Motor neuron (in vitro differentiated cells): ENCODE data around the gene PRODH2. TPM values are rescaled to one million over a fixed set of nuclear protein-coding genes. Genes with fewer than 3 reads are reported as not detected.

Experiments used
- ATAC-seq, 8 experiments: fragments of 200-7000 bp; cut with Tn5 transposase; replicated peaks in 6 of 8; 2 replicates each; pipeline ENCODE4 v1.8.0; 2021; ENCODE audit warnings: mild to moderate bottlenecking in 8 of 8, moderate library complexity in 8 of 8
- H3K27ac ChIP-seq, 2 donors: fragments of 250-450 bp; sonication (Bioruptor Pico); 2 replicates each; pipeline ENCODE4 v1.9.0; 2021; ENCODE audit warnings: antibody characterized with exemption in 2 of 2, mild to moderate bottlenecking in 2 of 2, moderate library complexity in 1 of 2
- H3K4me1 ChIP-seq, 2 donors: fragments of 250-450 bp; sonication (Bioruptor Pico); replicated peaks in 1 of 2; 2 replicates each; pipeline ENCODE4 v1.6.1; 2021; ENCODE audit warnings: antibody characterized with exemption in 2 of 2, mild to moderate bottlenecking in 2 of 2, moderate library complexity in 1 of 2
- H3K4me3 ChIP-seq, 5 donors: fragments of 250-450 bp; sonication (Bioruptor Pico); 2 replicates each; pipeline ENCODE4 v1.9.0; 2021; ENCODE audit warnings: antibody characterized with exemption in 5 of 5, mild to moderate bottlenecking in 5 of 5, moderate library complexity in 4 of 5
- WGBS, 10 experiments: fragments of 450-650 bp; shearing (Covaris generic); methylation state at CpG; one replicate each; pipeline ENCODE4 v1.0.0; 2022; 5-methylcytosine and 5-hydroxymethylcytosine counted together
- in situ Hi-C, 9 experiments: fragments of 400-800 bp; cut with MboI; loops; one replicate each; pipeline ENCODE4 v1.15.0; 2021; ENCODE audit warnings: low sequenced_read_pairs in 9 of 9, low pct_unique_long_range_greater_than_20kb in 2 of 9; ENCODE audit not compliant: unreplicated experiment in 9 of 9
- total RNA-seq, 8 experiments: library from RNA; unstranded; fragments of 300-600 nt; gene quantifications; 2 replicates each; pipeline versions ENCODE4 v1.2.3 to v1.2.4, GENCODE V29; 2022

PRODH2 gene
- total RNA-seq, 8 experiments from 2014 or later = 0.52 TPM; not detected in 7

- Histone ChIP-seq H3K27ac (no peak overlapping the region), H3K4me1 (peaks cover 17 to 20% of the 10 kb centered on the region in 2 donors), H3K4me3 (no peak overlapping the region)
- in situ Hi-C loops = no loop called here
- WGBS, 10 experiments = 80 to 100% (median 100%) methylated on average over 1 to 3 of the region's 20 CpGs; no CpG with 5 or more reads in 7 of the 10 experiments
- no peak for ATAC-seq
These were observed 58.8 kb downstream of the PRODH2 start for GRCh38 chr19:35753634-35754369.

DNA sequence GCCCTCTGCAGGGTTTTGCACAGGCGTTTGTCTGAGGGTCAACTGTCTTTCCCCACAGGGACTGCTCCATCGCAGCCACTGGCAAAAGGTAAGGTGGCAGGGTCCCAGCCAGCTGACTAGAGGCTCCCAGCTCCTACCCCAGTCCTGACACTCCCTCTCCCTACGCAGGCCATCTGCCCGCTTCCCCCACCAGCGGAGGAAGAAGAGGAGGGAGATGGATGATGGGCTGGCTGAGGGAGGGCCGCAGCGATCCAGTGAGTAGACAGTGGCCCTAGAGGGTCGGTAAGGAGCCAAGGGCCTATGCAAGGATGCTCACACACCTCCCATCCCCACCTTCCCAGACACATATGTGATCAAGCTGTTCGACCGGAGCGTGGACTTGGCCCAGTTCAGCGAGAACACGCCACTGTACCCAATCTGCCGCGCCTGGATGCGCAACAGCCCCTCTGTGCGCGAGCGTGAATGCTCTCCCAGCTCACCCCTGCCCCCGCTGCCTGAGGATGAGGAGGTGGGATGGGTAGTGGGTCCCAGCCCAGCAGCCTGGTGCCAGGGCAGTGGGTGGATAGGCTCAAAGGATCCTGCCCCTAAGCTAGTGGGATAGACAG lies 59.8 kb downstream of the PRODH2 start:
- in situ Hi-C loops = no loop called here
- ATAC-seq = no peak
- 50 to 100% (median 84%) methylated on average over 1 to 13 of the region's 20 CpGs; no CpG with 5 or more reads in 3 of the 10 experiments for WGBS, 10 experiments

DNA sequence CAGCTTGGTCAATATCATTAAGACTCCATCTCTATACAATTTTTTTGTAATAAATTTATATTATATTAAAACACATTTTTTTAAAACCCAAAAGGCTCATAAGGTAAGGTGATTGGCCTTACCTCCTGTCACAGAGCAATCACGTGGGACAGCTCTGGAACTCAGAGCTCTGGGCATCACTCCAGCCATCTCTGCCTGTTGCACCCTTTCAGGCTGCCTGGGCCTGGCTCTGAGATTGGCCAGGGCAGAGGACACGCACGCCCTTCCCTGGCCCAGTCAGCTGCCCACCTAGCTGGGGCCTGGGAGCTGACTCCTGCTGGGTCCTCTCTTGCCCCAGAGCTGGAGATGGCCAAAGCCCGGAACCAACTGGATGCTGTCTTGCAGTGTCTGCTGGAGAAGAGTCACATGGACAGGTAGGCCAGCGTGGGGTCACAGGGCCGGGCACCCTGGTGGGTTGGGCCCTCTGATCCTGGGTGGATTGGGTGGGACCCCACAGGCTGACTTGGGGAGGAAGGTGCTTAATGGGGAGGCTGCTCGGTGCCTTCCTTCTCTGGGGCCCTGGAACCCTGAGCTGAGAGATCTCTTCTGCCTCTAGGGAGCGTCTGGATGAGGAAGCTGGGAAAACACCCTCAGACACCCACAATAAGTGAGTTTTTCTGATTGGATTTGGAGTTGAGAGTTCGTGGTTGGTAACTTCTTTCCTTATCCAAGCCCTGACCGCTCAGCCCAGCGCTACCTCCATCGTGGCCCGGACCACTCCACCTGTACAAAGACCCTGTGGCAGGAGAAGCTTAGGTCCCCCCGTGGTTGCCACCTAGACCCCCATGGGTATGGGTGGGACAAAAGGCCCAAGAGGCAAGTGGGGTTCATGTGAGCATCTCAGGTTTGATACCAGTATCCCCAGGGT lies 60.6 kb downstream of the PRODH2 start:
- no peak overlapping the region for H3K27ac ChIP-seq
- peaks cover 15 to 16% of the 10 kb centered on the region in 2 donors for H3K4me1 ChIP-seq
- in situ Hi-C loops = no loop called here
- no peak overlapping the region for H3K4me3 ChIP-seq
- 44 to 100% (median 90%) methylated on average over 1 to 7 of the region's 14 CpGs; no CpG with 5 or more reads in 3 of the 10 experiments for WGBS, 10 experiments
- no peak for ATAC-seq

More for the DNA sequence above, 59.8 kb downstream of the PRODH2 start:
- Histone ChIP-seq H3K4me3 (no peak overlapping the region), H3K27ac (no peak overlapping the region), H3K4me1 (peaks cover 17 to 18% of the 10 kb centered on the region in 2 donors)

- no peak for ATAC-seq
- in situ Hi-C loops = no loop called here
- WGBS, 10 experiments = 40 to 80% (median 80%) methylated on average over 1 of the region's 5 CpGs; no CpG with 5 or more reads in 7 of the 10 experiments
- H3K4me1 ChIP-seq = peaks cover 11 to 14% of the 10 kb centered on the region in 2 donors
- H3K4me3 ChIP-seq = no peak overlapping the region
- H3K27ac ChIP-seq = no peak overlapping the region
These were observed 62.5 kb downstream of the PRODH2 start for GRCh38 chr19:35750167-35750566.

Other genes starting within 250 kb of the PRODH2 start
- gene ATP4A, start 249.2 kb downstream of the PRODH2 start, total RNA-seq = under 1 TPM in 5 of 8 experiments, not detected in 3; 0.05 to 0.25 (median 0.11) TPM
- under 1 TPM in 1 of 8 experiments, not detected in 7; 0.66 TPM for gene PMIS2, start 226.7 kb downstream of the PRODH2 start, total RNA-seq
- 10 to 100 TPM in 3 of 8 experiments, 1 to 10 TPM in 5; 2.7 to 14.3 (median 9.4) TPM for gene HAUS5, start 200.1 kb downstream of the PRODH2 start, total RNA-seq
- gene RBM42, start 183.8 kb downstream of the PRODH2 start, total RNA-seq = 10 to 100 TPM; 33.4 to 71.7 (median 51.1) TPM
- 1 to 10 TPM in 5 of 8 experiments, under 1 TPM in 3; 0.50 to 3.2 (median 1.4) TPM for gene ETV2, start 171.1 kb downstream of the PRODH2 start, total RNA-seq
- gene COX6B1, start 164.5 kb downstream of the PRODH2 start, total RNA-seq = 100 to 1,000 TPM; 721 to 998 (median 791) TPM
- gene UPK1A, start 146.3 kb downstream of the PRODH2 start, total RNA-seq = under 1 TPM in 1 of 8 experiments, not detected in 7; 0.38 TPM
- gene ZBTB32, start 108.3 kb downstream of the PRODH2 start, total RNA-seq = 10 to 100 TPM in 1 of 8 experiments, 1 to 10 TPM in 4, under 1 TPM in 3; 0.43 to 34.3 (median 2.2) TPM
- 10 to 100 TPM in 4 of 8 experiments, 1 to 10 TPM in 4; 6.1 to 28.4 (median 11.0) TPM for gene KMT2B, start 94.8 kb downstream of the PRODH2 start, total RNA-seq
- gene IGFLR1, start 70.4 kb downstream of the PRODH2 start, total RNA-seq = 1 to 10 TPM; 1.8 to 6.4 (median 4.3) TPM
- 10 to 100 TPM; 14.0 to 33.1 (median 18.9) TPM for gene U2AF1L4, start 67.4 kb downstream of the PRODH2 start, total RNA-seq
- gene PSENEN, start 67.2 kb downstream of the PRODH2 start, total RNA-seq = 100 to 1,000 TPM in 2 of 8 experiments, 10 to 100 TPM in 6; 56.4 to 142 (median 84.7) TPM
- gene LIN37, start 64.3 kb downstream of the PRODH2 start, total RNA-seq = 10 to 100 TPM; 12.6 to 32.0 (median 19.9) TPM
- gene HSPB6, start 55.8 kb downstream of the PRODH2 start, total RNA-seq = 1 to 10 TPM in 2 of 8 experiments, under 1 TPM in 6; 0.14 to 1.8 (median 0.68) TPM
- 10 to 100 TPM in 5 of 8 experiments, 1 to 10 TPM in 3; 3.1 to 19.9 (median 12.7) TPM for gene PROSER3, start 54.7 kb downstream of the PRODH2 start, total RNA-seq
- 10 to 100 TPM in 5 of 8 experiments, 1 to 10 TPM in 2, under 1 TPM in 1; 0.51 to 33.1 (median 16.1) TPM for gene ARHGAP33, start 37.3 kb downstream of the PRODH2 start, total RNA-seq
- under 1 TPM in 6 of 8 experiments, not detected in 2; 0.05 to 0.85 (median 0.37) TPM for gene NPHS1, start 39.7 kb upstream of the PRODH2 start, total RNA-seq
- 1 to 10 TPM in 5 of 8 experiments, under 1 TPM in 3; 0.10 to 6.2 (median 1.3) TPM for gene KIRREL2, start 44.1 kb upstream of the PRODH2 start, total RNA-seq
- gene APLP1, start 55.7 kb upstream of the PRODH2 start, total RNA-seq = 100 to 1,000 TPM in 5 of 8 experiments, 10 to 100 TPM in 1, 1 to 10 TPM in 2; 4.6 to 397 (median 337) TPM
- 10 to 100 TPM in 1 of 8 experiments, 1 to 10 TPM in 7; 1.6 to 10.1 (median 3.7) TPM for gene NFKBID, start 87.7 kb upstream of the PRODH2 start, total RNA-seq
- 1 to 10 TPM in 2 of 8 experiments, under 1 TPM in 3, not detected in 3; 0.33 to 3.8 (median 0.62) TPM for gene HCST, start 89.7 kb upstream of the PRODH2 start, total RNA-seq
- under 1 TPM in 1 of 8 experiments, not detected in 7; 0.76 TPM for gene TYROBP, start 95.5 kb upstream of the PRODH2 start, total RNA-seq
- gene LRFN3, start 123.5 kb upstream of the PRODH2 start, total RNA-seq = 10 to 100 TPM in 1 of 8 experiments, 1 to 10 TPM in 6, under 1 TPM in 1; 0.56 to 11.7 (median 6.5) TPM
- gene SDHAF1, start 182.3 kb upstream of the PRODH2 start, total RNA-seq = 10 to 100 TPM; 10.6 to 23.5 (median 18.1) TPM
- gene SYNE4, start 196.0 kb upstream of the PRODH2 start, total RNA-seq = 1 to 10 TPM in 2 of 8 experiments, under 1 TPM in 6; 0.33 to 2.2 (median 0.56) TPM
- 10 to 100 TPM; 12.0 to 42.9 (median 19.7) TPM for gene ALKBH6, start 201.4 kb upstream of the PRODH2 start, total RNA-seq
- 10 to 100 TPM in 6 of 8 experiments, 1 to 10 TPM in 2; 2.7 to 33.8 (median 13.1) TPM for gene CLIP3, start 220.0 kb upstream of the PRODH2 start, total RNA-seq
- gene THAP8, start 241.4 kb upstream of the PRODH2 start, total RNA-seq = 10 to 100 TPM in 2 of 8 experiments, 1 to 10 TPM in 6; 3.7 to 13.0 (median 6.5) TPM
- gene WDR62, start 242.1 kb upstream of the PRODH2 start, total RNA-seq = 10 to 100 TPM in 1 of 8 experiments, 1 to 10 TPM in 4, under 1 TPM in 3; 0.49 to 12.6 (median 1.3) TPM